SH-SY5Y (cell line): ENCODE results near the gene ARAP2.

Source experiments
- GATA2 ChIP-seq: IDR thresholded peaks from 2 replicates; pipeline ENCODE4 v1.6.1; 2011; ENCODE audit warnings: mild to moderate bottlenecking, low read depth, low read length
- GATA3 ChIP-seq: IDR thresholded peaks from 2 replicates; pipeline ENCODE4 v1.6.1; 2011; ENCODE audit warnings: low read depth, mild to moderate bottlenecking, low read length, moderate library complexity

DNA sequence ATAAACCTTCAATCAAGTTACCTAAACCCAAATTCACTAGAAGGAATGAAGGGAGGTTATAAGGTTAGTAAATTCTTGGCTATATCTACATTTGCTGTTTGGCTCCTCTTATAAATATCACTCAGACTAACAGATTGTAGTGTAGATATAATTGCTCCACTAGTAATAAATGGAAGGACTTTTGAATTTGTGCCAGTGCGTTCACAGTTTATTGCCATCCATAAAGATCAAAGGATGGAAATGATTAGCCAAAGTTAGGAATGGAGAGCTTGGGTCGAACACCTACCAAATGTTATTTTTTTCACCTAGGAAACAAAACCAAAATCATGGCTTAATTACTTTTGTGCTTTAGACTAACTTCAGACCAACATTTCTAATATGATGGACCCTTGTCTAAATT, 46.3 kb upstream of the ARAP2 start:
- no peak for TF ChIP-seq GATA2
- TF ChIP-seq GATA3 = no peak
